HG03064 (cell line): Measurements from ENCODE around the gene CDK10.

Source experiments
- ATAC-seq: cut with Tn5 transposase; IDR thresholded peaks from one replicate; pipeline ENCODE4 v1.9.1; 2021; ENCODE audit warnings: low read depth; ENCODE audit not compliant: unreplicated experiment

CDK10 gene

GRCh38 chr16:89710709-89711564 is 24.4 kb downstream of the CDK10 start:
- no peak for ATAC-seq

- no peak for ATAC-seq
Observed at GRCh38 chr16:89711601-89712273, 25.2 kb downstream of the CDK10 start.

- ATAC-seq = no peak
Observed at GRCh38 chr16:89712274-89712781, 25.8 kb downstream of the CDK10 start.

GRCh38 chr16:89716493-89716892 is 30.0 kb downstream of the CDK10 start:
- ATAC-seq = no peak

- no peak for ATAC-seq
Observed at GRCh38 chr16:89716916-89717687, 30.6 kb downstream of the CDK10 start.

- ATAC-seq = no peak
Observed at GRCh38 chr16:89717688-89718505, 31.4 kb downstream of the CDK10 start.

GRCh38 chr16:89720551-89720812 is 34.0 kb downstream of the CDK10 start:
- peak; percentile 21 for ATAC-seq

GRCh38 chr16:89720813-89721545 is 34.5 kb downstream of the CDK10 start, which contains the start of the genes VPS9D1 and ZNF276:
VPS9D1 (minus strand) TSS chr16:89720898; CDS start chr16:89720861, 37 bp downstream.
ZNF276 (plus strand) TSS chr16:89721537; CDS start chr16:89721641, 104 bp downstream.
- peak; percentile 48 for ATAC-seq

GRCh38 chr16:89721546-89722391 is 35.3 kb downstream of the CDK10 start:
- peak; percentile 22 for ATAC-seq

GRCh38 chr16:89722392-89723278 is 36.1 kb downstream of the CDK10 start:
- peak; percentile 9 for ATAC-seq

GRCh38 chr16:89723279-89724250 is 37.1 kb downstream of the CDK10 start:
- no peak for ATAC-seq

- ATAC-seq = no peak
Observed at GRCh38 chr16:89727406-89728120, 41.1 kb downstream of the CDK10 start.

- no peak for ATAC-seq
Observed at GRCh38 chr16:89729293-89729692, 42.8 kb downstream of the CDK10 start.

- ATAC-seq = no peak
Observed at GRCh38 chr16:89729863-89730593, 43.5 kb downstream of the CDK10 start.

GRCh38 chr16:89730610-89731234 is 44.2 kb downstream of the CDK10 start:
- ATAC-seq = no peak
